ENCODE data around the gene CRYZ.
"Not testable (repeated sequence)": the region's sequence is repeated elsewhere in the genome, so short reads cannot be mapped to it uniquely, and the experiment has no call there.

Gene CRYZ

DNA sequence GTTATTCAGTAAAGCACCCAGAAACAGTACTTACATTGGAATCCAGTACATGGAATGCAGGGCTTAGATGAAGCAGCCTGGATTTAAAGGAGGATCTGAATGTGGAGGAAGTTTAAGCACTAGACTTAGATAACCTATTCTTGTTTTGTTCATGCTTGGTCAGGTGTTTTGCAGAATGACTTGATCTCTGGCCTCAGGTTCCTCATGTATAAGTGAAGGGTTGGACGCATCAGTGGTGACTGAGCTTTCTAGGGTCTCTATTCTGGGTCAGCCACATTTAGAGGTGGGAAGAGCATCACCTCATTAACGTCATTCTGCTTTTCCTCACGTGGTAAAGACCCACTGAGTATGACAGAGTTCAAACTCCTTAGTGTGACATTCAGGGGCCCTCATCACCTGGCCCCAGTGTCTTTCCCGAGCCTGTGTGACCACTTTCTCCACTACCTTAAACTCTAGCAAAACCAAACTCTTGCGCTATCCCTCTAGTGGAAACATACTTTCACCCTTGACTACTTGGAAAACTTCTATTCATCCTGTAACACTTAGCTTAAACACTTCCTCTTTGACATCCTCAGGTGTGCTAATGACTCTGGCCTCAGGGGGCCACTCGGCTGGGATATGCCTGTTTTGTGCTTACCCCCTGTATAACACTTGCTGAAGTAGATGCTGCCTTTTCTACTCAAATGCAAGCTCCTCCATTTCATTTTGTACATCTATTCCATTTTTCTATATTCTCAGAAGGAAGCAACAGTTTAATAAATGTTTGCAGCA is 58.4 kb downstream of the CRYZ start:
- Histone ChIP-seq H3K36me3 (no peaks in the 10 kb centered on the region), H3K4me3 (ENCODE audit: low read depth, low read length) (no peak overlapping the region), H3K9me3 (ENCODE audit: severe bottlenecking) (peaks cover 3% of the 10 kb centered on the region), H3K27me3 (ENCODE audit: insufficient read depth, low read depth, severe bottlenecking) (no peaks in the 10 kb centered on the region), H3K27ac (no peak overlapping the region)
- no peak for TF ChIP-seq CTCF (IDR thresholded peaks at IDR 0.05; ENCODE audit: low read depth, low read length)
- DNase-seq, result no peak

DNA sequence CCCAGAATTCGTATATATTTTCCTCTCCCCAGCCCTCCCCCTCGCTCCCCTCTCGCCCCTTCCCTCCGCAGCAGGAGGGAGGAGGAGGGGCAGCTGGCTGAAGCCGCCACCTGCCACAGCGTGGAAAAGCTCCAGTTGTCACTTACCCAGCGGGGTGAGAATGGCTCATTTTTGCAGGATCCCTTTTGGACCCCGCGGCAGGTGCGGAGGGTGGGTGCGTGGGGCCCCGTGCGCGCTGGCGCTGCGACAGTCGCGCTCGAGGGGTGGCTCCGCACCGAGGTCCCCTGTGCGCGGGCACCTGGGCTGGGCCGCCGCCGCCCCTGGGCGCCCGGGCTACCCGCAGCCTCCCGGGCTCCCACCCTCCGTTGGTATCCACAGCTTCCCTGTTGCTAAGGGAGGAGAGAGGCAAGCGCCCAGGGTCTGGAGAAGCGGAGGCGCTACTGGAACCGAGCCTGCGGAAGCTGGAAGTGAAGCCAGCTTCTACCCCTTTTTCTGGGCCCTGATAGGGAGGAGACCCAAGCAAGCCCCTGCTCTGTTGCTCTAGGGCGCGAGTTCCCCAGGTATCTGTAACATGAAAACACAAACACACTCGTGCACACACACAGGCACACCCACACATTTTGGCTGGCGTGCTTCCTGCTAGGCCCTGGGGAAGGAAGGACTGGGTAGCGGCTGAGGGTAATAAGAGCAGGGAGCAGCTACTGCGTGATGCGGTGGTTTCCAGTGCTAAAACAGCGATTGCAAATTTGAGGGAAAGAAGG is 59.3 kb downstream of the CRYZ start, which contains the start of gene ERICH3:
Gene ERICH3, minus strand, starts transcription at position 442 of the 761 bp plus-strand sequence. Its CDS starts 273 bp downstream, at position 169.
- no peak for TF ChIP-seq CTCF (IDR thresholded peaks at IDR 0.05; ENCODE audit: low read depth, low read length)
- H3K9me3 ChIP-seq (ENCODE audit: severe bottlenecking), result peaks cover 2% of the 10 kb centered on the region
- no peaks in the 10 kb centered on the region for H3K27me3 ChIP-seq (ENCODE audit: insufficient read depth, low read depth, severe bottlenecking)
- H3K27ac ChIP-seq, result peak within 1 kb of the TSS; percentile 37; the same call in 1 of the 2 replicates
- H3K36me3 ChIP-seq, result no peaks in the 10 kb centered on the region
- H3K4me3 ChIP-seq (ENCODE audit: low read depth, low read length), result peak within 1 kb of the TSS; percentile 59
- peak; percentile 44 for DNase-seq

- not testable (repeated sequence) for DNase-seq; H3K27me3 ChIP-seq (ENCODE audit: insufficient read depth, low read depth, severe bottlenecking); H3K27ac ChIP-seq; H3K4me3 ChIP-seq (ENCODE audit: low read depth, low read length); H3K36me3 ChIP-seq; H3K9me3 ChIP-seq (ENCODE audit: severe bottlenecking)
Measured at GRCh38 chr1:74670866-74671265, 62.0 kb downstream of the CRYZ start.
